ENCODE data around the gene AIG1.

Gene AIG1

GRCh38 chr6:143176090-143177021 is 115.7 kb downstream of the AIG1 start:
- peak; percentile 18 for TF ChIP-seq CTCF (IDR thresholded peaks at IDR 0.05; ENCODE audit: insufficient read depth, low read length, poor library complexity, severe bottlenecking)
- no peak for DNase-seq (ENCODE audit: extremely low read depth, insufficient read length)
- Histone ChIP-seq H3K27me3 (replicated peaks; ENCODE audit: control insufficient read depth, insufficient read depth, low read length) (no peaks in the 10 kb centered on the region), H3K4me3 (replicated peaks; ENCODE audit: low read depth, low read length) (no peak overlapping the region), H3K36me3 (ENCODE audit: control insufficient read depth, insufficient read depth, low read length) (no peaks in the 10 kb centered on the region; the same call in 1 of the 2 replicates)

GRCh38 chr6:143177706-143178105 is 117.0 kb downstream of the AIG1 start:
- no peak for DNase-seq (ENCODE audit: extremely low read depth, insufficient read length)
- no peak for TF ChIP-seq CTCF (IDR thresholded peaks at IDR 0.05; ENCODE audit: insufficient read depth, low read length, poor library complexity, severe bottlenecking)
- H3K27me3 ChIP-seq (replicated peaks; ENCODE audit: control insufficient read depth, insufficient read depth, low read length), result no peaks in the 10 kb centered on the region
- no peaks in the 10 kb centered on the region; the same call in 1 of the 2 replicates for H3K36me3 ChIP-seq (ENCODE audit: control insufficient read depth, insufficient read depth, low read length)
- no peak overlapping the region for H3K4me3 ChIP-seq (replicated peaks; ENCODE audit: low read depth, low read length)

GRCh38 chr6:143179096-143179495 is 118.4 kb downstream of the AIG1 start:
- Histone ChIP-seq H3K4me3 (replicated peaks; ENCODE audit: low read depth, low read length) (no peak overlapping the region), H3K27me3 (replicated peaks; ENCODE audit: control insufficient read depth, insufficient read depth, low read length) (no peaks in the 10 kb centered on the region), H3K36me3 (ENCODE audit: control insufficient read depth, insufficient read depth, low read length) (no peaks in the 10 kb centered on the region; the same call in 1 of the 2 replicates)
- DNase-seq (ENCODE audit: extremely low read depth, insufficient read length), result no peak
- no peak for TF ChIP-seq CTCF (IDR thresholded peaks at IDR 0.05; ENCODE audit: insufficient read depth, low read length, poor library complexity, severe bottlenecking)

- no peaks in the 10 kb centered on the region; the same call in 1 of the 2 replicates for H3K36me3 ChIP-seq (ENCODE audit: control insufficient read depth, insufficient read depth, low read length)
- no peak for TF ChIP-seq CTCF (IDR thresholded peaks at IDR 0.05; ENCODE audit: insufficient read depth, low read length, poor library complexity, severe bottlenecking)
- DNase-seq (ENCODE audit: extremely low read depth, insufficient read length), result no peak
- H3K27me3 ChIP-seq (replicated peaks; ENCODE audit: control insufficient read depth, insufficient read depth, low read length), result no peaks in the 10 kb centered on the region
- no peak overlapping the region for H3K4me3 ChIP-seq (replicated peaks; ENCODE audit: low read depth, low read length)
These were observed 119.4 kb downstream of the AIG1 start for GRCh38 chr6:143179901-143180612.

- no peak for DNase-seq (ENCODE audit: extremely low read depth, insufficient read length)
- no peaks in the 10 kb centered on the region; the same call in 1 of the 2 replicates for H3K36me3 ChIP-seq (ENCODE audit: control insufficient read depth, insufficient read depth, low read length)
- TF ChIP-seq CTCF (IDR thresholded peaks at IDR 0.05; ENCODE audit: insufficient read depth, low read length, poor library complexity, severe bottlenecking), result no peak
These were observed 120.1 kb downstream of the AIG1 start for GRCh38 chr6:143180826-143181225.

More at GRCh38 chr6:143180826-143181225, 120.1 kb downstream of the AIG1 start:
- Histone ChIP-seq H3K4me3 (replicated peaks; ENCODE audit: low read depth, low read length) (no peak overlapping the region), H3K27me3 (replicated peaks; ENCODE audit: control insufficient read depth, insufficient read depth, low read length) (no peaks in the 10 kb centered on the region)
